Measurements from ENCODE around the gene PRIMA1. TPM values are rescaled to one million over a fixed set of nuclear protein-coding genes. Genes with fewer than 3 reads are reported as not detected.

PRIMA1 gene
- total RNA-seq, 1 donor from 2014 or later, result 4.0 TPM

DNA sequence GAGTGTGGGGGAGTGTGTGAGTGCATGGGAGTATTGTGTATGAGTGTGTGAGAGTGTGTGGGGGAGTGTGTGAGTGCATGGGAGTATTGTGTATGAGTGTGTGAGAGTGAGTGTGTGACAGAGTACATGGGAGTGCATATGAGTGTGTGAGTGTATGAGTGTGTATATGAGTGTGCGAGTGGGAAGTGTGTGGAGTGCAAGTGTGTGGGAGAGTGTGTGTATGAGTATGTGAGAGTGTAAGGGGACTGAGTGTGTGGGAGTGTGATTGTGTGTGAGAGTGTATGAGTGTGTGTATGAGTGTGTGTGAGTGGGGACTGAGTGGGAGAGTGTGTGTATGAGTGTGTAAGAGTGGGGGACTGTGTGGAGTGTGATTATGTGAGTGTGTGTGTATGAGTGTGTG, 40.7 kb downstream of the PRIMA1 start:
- no peak for DNase-seq (ENCODE audit: low spot score, unreplicated experiment)
- Mint-ChIP-seq H3K36me3 (ENCODE audit: insufficient read depth) (no peaks in the 10 kb centered on the region), H3K27me3 (peaks cover 10% of the 10 kb centered on the region), H3K27ac (no peak overlapping the region), H3K4me1 (ENCODE audit: low read depth) (peaks cover 41% of the 10 kb centered on the region), H3K9me3 (ENCODE audit: low read depth) (no peaks in the 10 kb centered on the region), H3K4me3 (ENCODE audit: low read depth) (no peak overlapping the region)
- TF ChIP-seq CTCF (IDR thresholded peaks at IDR 0.05; ENCODE audit: unreplicated experiment), result no peak

GRCh38 chr14:93747102-93747501, 41.2 kb downstream of the PRIMA1 start:
- Mint-ChIP-seq H3K27ac (peak overlapping the region; percentile 46), H3K27me3 (peaks cover 12% of the 10 kb centered on the region), H3K36me3 (ENCODE audit: insufficient read depth) (no peaks in the 10 kb centered on the region), H3K9me3 (ENCODE audit: low read depth) (no peaks in the 10 kb centered on the region), H3K4me1 (ENCODE audit: low read depth) (peaks cover 41% of the 10 kb centered on the region), H3K4me3 (ENCODE audit: low read depth) (no peak overlapping the region)
- DNase-seq (ENCODE audit: low spot score, unreplicated experiment), result no peak
- TF ChIP-seq CTCF (IDR thresholded peaks at IDR 0.05; ENCODE audit: unreplicated experiment), result no peak

DNA sequence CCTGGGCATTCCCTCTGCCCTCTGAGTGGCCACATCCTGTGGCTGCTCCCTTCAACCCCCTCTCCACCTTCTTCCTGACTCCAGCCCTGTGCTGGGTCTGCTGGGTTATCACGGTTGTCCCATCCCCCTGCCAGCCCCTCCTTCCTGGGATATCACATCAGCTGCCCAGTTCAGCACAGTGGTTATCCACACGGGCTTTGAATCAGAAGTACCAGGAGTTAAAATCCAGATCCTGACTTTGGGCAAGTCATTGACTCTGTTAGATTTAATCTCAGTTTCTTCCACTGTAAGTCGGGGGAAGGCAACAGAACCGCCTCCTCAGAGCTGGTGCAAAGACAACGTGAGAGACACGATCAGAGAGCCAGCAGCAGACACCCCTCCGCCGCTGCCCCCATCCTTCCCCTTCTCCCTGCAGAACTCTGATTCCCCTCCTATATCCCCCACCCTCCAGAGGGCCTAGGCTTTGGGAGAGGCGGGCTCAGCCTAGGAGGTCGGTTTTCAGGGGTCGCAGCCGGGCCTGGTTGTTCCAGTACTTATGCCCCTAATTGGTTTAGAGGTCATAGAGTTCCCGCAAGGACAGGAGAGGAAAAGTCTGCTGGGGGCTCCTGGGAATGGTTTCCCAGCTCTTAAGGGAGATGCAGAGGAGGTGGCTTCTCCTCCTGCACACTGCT, 42.5 kb downstream of the PRIMA1 start:
- no peak for TF ChIP-seq CTCF (IDR thresholded peaks at IDR 0.05; ENCODE audit: unreplicated experiment)
- H3K9me3 Mint-ChIP-seq (ENCODE audit: low read depth), result no peaks in the 10 kb centered on the region
- no peak overlapping the region for H3K4me3 Mint-ChIP-seq (ENCODE audit: low read depth)
- no peaks in the 10 kb centered on the region for H3K36me3 Mint-ChIP-seq (ENCODE audit: insufficient read depth)
- peaks cover 14% of the 10 kb centered on the region for H3K27me3 Mint-ChIP-seq
- H3K4me1 Mint-ChIP-seq (ENCODE audit: low read depth), result peaks cover 37% of the 10 kb centered on the region
- DNase-seq (ENCODE audit: low spot score, unreplicated experiment), result no peak
- H3K27ac Mint-ChIP-seq, result no peak overlapping the region

- peaks cover 14% of the 10 kb centered on the region for H3K27me3 Mint-ChIP-seq
- H3K36me3 Mint-ChIP-seq (ENCODE audit: insufficient read depth), result no peaks in the 10 kb centered on the region
- H3K27ac Mint-ChIP-seq, result no peak overlapping the region
- peaks cover 37% of the 10 kb centered on the region for H3K4me1 Mint-ChIP-seq (ENCODE audit: low read depth)
- DNase-seq (ENCODE audit: low spot score, unreplicated experiment), result no peak
- H3K9me3 Mint-ChIP-seq (ENCODE audit: low read depth), result no peaks in the 10 kb centered on the region
- H3K4me3 Mint-ChIP-seq (ENCODE audit: low read depth), result no peak overlapping the region
- TF ChIP-seq CTCF (IDR thresholded peaks at IDR 0.05; ENCODE audit: unreplicated experiment), result no peak
These were observed 43.4 kb downstream of the PRIMA1 start for GRCh38 chr14:93744876-93745275.

- Mint-ChIP-seq H3K4me3 (ENCODE audit: low read depth) (no peak overlapping the region), H3K27me3 (peaks cover 14% of the 10 kb centered on the region), H3K27ac (no peak overlapping the region), H3K36me3 (ENCODE audit: insufficient read depth) (no peaks in the 10 kb centered on the region), H3K4me1 (ENCODE audit: low read depth) (peaks cover 36% of the 10 kb centered on the region), H3K9me3 (ENCODE audit: low read depth) (no peaks in the 10 kb centered on the region)
- no peak for TF ChIP-seq CTCF (IDR thresholded peaks at IDR 0.05; ENCODE audit: unreplicated experiment)
- DNase-seq (ENCODE audit: low spot score, unreplicated experiment), result no peak
These were observed 44.1 kb downstream of the PRIMA1 start for GRCh38 chr14:93744176-93744575.

All from progenitor cell of endocrine pancreas (in vitro differentiated cells).